GM19467 (cell line): Measurements from ENCODE around the gene RNF214.
"Not testable (repeated sequence)": the region's sequence is repeated elsewhere in the genome, so short reads cannot be mapped to it uniquely, and the experiment has no call there.

Experiments
- ATAC-seq: cut with Tn5 transposase; IDR thresholded peaks from one replicate; pipeline ENCODE4 v1.9.1; 2021; ENCODE audit warnings: mild to moderate bottlenecking, moderate library complexity; ENCODE audit not compliant: unreplicated experiment

Gene RNF214

DNA sequence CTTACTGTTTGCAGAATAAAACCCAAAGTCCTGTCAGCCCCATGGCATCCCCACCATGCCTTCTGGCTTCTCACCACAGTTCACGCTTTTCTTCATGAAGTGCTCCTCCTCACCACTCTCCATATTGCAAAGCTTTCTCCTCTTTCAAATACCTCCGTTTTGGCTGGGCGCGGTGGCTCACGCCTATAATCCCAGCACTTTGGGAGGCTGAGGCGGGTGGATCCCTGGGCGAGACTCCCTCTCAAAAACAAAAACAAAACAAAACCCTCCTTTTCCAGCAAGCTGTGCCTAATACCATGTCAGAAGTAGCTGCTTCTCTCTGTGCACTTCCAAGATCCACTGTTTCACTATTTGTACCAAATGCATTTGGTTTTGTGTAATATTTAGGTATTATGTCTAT, 76.8 kb downstream of the RNF214 start:
- no peak for ATAC-seq

DNA sequence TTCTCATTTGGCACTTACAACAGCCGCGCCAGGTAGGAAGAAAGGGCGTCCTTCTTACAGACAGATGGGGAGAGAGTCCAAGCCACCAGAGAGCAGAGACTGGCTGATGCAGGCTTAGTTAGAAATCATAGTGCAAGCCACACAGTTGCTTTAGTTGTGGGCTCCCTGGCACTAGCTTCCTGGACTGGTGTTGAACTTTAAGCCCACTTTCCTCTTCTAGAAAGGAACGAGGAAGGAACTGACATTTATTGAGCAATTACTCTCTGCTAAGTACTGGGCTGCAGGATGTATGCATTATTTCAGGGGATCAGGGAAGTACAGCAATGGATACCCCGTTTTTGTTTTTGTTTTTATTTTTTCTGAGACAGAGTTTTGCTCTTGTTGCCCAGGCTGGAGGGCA, 80.6 kb downstream of the RNF214 start:
- ATAC-seq, result no peak

DNA sequence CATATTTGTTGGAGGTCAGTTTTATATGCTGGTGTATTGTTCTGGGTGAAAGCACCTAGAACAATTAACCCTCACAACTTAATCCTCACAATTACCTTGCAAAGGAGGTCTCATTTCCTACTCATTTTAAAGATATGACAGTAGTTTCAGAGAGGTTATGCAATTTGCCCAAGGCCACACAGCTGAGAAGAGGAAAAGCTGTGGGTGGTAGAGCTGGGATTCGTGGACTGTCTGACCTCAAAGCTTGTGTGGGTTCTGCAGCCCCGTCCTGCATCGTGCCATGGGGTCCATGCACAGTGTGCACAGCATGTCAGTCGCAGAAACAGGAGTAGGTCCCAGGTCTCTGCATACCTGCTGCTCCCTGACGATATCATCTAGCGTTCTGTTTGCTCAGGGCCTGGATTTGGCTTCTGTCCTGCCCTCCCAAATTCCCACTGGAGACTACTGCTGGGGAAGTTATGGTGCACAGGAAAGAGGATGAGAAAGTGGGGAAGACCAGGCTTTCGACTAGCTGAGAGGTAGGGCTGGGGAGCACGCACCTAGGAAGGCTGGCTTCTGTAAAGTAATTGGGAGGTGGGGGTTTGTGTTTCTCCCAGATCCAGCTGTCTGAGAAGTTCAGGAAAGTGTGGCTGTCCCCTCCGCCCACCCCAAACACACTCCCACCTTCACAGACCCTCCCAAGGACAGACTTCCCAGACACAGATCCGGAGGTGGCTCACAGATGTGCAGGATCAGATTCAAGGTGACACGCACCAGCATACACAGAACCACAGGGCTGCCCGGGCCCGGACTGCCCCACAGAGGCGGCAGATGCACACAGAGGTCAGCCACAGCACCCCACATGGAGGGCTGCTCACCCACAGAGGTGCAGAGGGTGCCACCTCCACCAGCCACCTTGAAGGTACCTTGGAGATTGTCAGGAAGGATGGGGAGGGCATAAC, 81.6 kb downstream of the RNF214 start:
- no peak for ATAC-seq

DNA sequence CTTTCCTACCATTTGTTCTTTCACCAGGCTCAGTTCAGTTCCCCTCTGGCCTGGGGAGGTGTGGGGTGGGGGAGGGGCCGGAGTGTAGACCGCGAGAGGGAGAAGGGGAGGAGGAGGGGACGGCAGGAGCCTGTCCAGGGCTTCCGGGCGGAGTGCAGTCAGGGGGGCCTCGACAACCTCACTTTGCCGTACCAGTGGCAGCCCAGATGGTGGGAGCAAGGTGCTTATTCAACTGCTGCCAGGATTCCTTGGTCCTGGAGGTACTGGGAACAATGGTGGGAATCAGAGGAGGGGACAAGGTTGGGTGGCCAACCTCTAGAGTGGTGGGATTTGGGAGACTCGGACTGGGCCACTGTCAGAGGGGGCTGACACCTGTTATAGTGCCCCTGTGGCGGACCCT, 82.4 kb downstream of the RNF214 start:
- no peak for ATAC-seq

DNA sequence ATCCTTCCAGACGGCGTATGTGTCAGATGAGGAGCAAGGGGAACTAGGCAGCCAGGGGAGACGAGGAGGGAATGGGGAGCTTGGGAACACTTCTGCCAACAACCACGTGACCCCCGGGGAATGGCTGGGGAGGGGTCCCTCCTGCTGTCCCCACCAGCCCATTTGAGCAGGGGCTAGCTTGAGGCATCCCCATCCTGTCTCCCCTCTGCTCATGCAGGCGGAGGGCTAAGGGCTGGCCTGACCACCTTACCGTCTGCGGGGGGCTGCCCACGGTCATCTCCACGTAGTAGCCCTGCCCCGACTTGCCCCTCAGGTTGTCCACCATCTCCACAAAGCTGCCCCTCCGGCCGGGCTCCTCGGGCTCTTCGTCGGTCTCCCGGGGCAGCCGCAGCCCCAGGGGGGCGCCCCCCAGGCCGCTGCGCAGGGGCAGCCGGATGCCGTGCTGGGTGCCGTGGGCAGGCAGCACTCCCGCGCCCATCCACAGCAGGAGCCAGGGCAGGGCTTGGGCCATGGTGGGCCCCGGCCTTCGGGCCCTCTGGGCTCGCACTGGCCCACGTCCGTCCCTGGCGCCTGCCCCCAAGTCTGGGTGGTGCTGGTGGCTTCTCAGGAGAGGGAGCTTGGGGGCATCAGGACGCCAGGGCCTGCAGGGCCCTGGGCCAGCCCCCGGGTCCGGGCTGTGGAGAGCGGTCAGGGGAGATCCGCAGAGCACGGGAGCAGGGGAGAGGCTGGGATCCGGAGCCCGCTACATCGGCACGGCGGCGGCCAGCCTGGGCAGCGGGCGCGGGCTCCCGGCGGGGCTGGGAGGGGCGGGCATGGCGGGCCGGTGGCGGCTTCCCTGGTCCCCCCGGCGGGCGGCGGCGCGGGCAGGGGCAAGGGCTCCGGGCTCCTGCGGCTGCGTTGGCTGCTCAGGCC, 83.1 kb downstream of the RNF214 start:
- no peak for ATAC-seq

DNA sequence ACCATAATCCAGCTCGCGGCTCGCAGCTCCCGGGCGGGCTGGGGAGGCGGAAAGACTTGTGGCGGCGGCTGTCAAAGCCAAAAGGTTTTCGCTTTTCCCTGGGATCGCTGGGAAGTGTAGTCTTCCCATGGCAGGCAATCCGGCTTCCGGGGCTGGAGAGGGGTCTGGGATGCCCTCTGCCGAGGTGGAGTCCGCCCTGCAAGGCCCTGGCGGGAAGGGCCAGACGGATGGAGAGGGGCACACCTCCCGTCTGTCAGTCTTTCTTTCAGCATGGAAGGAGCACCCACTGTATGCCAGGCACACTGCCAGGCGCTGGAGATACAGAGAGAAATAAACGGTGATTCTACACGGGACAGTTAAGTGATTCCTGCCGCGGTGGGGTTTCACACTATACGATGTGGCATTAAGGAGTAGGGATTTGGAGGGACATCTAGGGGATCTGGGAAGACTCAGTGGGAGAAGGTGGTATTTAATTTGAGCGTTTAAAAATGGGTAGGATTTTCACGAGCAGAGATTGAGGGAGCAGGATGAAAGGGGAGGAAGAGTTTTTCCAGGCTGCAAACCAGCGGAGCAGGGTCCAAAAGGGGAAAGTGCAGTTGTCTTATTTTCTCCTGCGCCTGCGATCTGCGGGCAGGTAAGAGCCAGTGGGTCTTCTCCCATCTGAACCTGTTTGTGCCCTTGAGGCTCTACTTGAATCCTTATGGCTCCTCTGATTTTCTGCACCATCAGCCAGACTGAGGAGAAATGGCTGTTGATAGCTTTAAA, 83.9 kb downstream of the RNF214 start, which contains the start of gene BACE1:
BACE1 (minus strand) TSS at position 60 of the 765 bp plus-strand sequence. CDS start 461 bp downstream, outside the sequence.
- ATAC-seq, result no peak

DNA sequence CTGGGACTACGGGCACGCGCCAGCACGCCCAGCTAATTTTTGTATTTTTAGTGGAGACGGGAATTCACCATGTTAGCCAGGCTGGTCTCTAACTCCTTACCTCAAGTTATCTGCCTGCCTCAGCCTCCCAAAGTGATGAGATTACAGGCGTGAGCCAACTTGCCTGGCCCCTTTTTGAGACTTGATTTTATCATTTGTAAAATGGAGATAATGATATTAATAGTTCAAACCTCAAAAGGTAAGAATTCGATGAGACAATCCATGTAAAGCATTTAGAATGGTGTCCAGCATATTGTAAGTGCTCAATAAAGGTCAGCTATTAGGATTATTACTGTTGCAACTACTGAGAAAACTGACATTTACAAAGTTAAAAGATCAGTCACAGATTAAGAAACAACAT, 86.3 kb downstream of the RNF214 start:
- ATAC-seq, result no peak

DNA sequence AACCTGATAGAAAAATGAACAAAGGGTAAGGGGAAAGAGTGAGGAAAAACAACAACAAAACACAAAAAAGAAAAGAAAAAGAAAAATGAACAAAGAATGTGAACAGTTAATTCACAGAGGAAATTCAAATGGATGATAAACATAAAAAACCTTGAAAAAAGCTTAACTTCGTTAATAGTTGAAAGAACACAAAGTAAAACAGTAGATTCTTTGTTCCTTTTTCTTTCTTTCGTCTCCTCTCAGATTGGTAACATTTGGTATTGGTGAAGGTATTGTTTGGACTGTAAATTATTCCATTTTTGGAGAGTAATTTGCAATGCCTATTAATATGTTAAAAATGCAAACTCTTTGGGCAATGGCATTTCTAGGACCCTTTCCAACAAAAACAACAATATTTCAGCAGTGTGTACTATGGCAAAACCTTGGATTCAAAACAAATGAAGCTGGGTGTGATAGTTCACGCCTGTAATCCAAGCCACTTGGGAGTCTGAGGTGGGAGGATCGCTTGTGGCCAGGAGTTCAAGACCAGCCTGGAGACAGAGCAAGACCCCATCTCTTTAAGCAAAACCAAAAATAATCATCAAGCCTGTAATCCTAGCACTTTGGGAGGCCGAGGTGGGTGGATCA, 86.9 kb downstream of the RNF214 start:
- no peak for ATAC-seq

DNA sequence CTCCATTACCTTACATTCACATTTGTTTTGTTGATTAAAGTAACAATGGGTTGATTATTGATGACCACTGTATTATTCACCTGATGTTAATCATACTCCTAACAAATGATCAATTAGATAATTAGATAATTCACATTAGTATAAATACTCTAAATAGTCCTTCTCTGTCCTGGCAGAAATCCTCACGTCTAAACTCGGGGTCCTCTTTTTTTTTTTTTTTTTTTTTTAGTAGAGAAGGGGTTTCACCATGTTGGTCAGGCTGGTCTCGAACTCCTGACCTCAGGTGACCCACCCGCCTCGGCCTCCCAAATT, 94.7 kb downstream of the RNF214 start:
- ATAC-seq, result not testable (repeated sequence)

DNA sequence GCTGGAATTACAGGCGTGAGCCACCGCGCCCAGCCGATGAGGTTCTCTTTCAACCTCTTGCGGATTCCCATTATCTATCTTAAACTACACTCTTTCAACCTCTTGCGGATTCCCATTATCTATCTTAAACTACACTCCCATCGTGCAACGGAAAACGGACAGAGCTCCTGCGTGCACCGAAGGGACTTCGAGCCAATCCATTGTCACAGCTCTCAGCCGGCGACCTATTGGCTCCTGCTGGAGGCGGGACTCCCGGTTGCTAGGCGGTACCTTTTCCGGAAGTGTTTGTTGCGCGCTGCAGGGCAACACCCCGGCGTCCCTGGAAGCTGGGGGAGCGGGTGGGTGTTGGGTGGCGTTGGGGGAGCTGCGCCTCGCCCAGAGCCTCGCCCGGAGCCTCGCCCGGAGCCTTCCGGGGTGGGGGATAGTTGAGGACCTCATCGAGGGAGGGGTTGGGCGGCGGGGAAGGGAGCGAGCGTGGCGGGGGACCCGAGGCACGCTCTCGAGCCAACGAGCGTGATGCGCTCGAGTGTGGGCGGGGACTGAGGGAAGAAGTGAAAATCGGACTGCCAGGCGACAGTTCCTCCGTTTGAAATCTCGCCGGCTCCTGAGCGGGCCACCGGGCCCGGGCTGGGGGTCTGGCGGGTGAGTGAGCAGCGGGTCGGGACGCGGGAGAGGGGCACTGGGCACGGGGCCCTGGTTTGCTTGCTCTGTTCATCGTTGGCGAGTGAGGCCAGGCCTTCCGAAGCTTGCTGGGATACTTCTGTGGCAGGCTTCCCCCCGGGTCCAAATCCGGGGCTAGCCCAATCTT, 95.3 kb downstream of the RNF214 start, which contains the start of gene CEP164:
CEP164 (plus strand) TSS at position 288 of the 808 bp plus-strand sequence. CDS start 10,733 bp downstream, outside the sequence.
- peak; percentile 96 for ATAC-seq

DNA sequence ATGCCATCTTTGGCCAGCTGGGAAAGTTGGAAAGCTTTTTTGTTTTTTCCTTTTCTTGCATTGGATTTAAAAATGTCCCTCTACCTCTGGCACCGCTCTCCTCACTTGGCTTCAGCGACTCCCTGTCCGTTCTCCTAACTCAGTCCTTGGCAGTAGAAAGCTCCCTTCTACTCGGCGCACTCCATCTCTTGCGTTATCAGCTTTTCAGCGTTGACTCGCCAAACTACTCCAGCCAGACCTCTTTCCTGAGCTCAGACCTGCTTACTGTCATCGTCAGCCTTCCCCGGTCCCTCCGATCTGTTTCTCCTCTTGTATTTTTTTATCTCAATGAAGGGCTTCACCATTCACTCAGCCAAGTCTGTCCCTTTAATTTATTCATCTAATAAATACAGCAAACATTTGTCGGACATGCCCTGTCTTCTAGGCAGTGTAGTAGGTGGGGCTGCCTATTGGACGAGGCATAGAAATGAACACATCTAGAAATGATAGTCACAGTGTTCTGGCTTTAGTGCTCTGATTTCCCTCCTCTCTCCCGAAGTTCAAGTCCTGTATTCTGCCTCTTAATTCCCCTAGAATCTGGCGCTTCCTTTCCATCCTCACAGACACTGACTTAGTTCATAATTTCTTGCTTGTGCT, 96.0 kb downstream of the RNF214 start:
- ATAC-seq, result no peak

DNA sequence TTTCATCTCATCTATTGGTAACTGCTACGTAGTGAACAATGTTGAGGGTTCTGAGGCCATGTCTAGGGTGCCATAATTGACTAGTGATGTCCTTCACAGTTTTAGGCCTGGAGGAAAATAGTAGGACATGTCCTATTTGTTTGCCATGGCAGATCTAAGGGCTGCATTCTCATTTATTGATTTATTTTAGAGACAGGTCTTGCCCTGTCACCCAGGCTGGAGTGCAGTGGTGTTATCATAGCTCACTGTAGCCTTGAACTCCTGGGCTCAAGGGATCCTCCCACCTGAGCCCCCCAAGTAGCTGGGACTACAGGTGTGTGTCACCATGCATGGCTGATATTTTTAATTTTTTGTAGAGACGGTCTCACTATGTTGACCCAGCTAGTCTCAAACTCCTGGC, 100.4 kb downstream of the RNF214 start:
- ATAC-seq, result no peak

DNA sequence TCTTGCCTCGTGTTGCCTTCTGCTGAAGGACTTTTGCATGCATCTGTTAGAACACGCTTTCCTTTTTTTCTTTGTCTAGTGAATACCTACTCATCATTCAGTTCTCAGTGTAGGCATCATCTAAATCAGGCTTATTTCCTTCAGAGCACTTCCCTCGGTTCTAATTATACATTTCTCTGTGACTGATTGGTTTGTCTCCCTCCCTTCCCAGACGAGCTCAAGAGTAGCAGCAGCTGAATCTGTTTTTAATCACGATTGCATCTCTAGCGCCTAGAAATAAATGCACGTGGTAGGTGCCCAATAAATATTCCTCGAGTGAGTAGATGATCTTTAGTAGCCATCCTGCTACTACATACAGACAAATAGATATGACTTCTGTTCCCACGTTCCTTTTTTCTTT, 101.4 kb downstream of the RNF214 start:
- ATAC-seq, result no peak

DNA sequence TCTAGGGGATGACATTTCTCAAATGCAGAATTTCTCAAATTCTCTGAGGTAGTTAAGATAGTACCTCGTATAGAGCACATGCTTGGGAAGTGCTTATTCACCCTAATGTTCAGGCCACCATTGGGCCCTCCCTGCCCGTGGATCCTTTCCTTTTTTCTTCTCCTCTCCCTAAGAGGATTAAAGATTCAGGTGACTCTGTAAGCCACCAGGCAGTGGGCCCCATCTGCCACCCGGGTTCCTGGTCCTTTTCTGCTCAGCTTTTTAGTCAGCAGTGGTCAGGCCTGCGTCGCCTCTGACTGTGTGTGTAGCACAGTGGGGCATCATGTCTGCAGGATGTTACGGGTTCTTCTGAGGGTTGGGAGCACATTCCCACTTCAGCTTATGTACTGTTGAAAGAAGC, 102.4 kb downstream of the RNF214 start:
- no peak for ATAC-seq

DNA sequence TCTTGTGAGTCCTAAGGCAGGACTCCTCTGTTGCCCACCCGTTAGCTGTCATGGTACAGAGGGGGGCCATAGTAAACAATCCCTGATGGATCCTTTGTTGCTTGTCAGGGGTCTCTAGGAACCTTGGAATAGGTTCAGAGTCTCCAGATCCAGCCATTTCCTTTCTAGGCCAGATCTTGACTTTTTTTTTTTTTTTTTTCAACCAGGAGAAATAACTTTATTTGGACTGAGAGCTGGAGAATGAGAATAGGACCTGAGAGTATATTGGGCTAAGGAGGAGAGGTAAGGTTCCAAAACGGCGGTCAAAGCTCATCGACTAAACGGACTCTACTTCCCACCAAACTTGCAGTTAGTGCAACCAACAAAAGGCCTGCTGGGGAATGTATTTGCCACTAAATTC, 102.9 kb downstream of the RNF214 start:
- no peak for ATAC-seq
